GM23338 (cell line): ENCODE measurements around the gene DUSP1. TPM values are rescaled to one million over a fixed set of nuclear protein-coding genes. Genes with fewer than 3 reads are reported as not detected.

ENCODE experiments used
- ATAC-seq: fragments of 200-7000 bp; cut with Tn5 transposase; 3 replicates; pipeline ENCODE4 v1.9.1; 2020
- DNase-seq: peaks from one replicate; pipeline ENCODE4 v3.0.0-alpha.2; 2015; ENCODE audit warnings: low spot score
- H2AFZ ChIP-seq: fragments of 200-600 bp; sonication (generic); 2 replicates; pipeline ENCODE4 v1.8.0; 2016; ENCODE audit warnings: antibody characterized with exemption, mild to moderate bottlenecking, moderate library complexity
- H3F3A ChIP-seq: fragments of 200-600 bp; sonication (generic); replicated peaks from 2 replicates; pipeline ENCODE4 v1.8.0; 2017; ENCODE audit warnings: antibody characterized with exemption, mixed run types, low read depth
- H3K27ac ChIP-seq: fragments of 200-600 bp; sonication (generic); 2 replicates; pipeline ENCODE4 v1.6.1; 2016; ENCODE audit warnings: low read depth
- H3K27me3 ChIP-seq: fragments of 200-600 bp; sonication (generic); 2 replicates; pipeline ENCODE4 v1.8.0; 2016; ENCODE audit warnings: mild to moderate bottlenecking, mixed run types, moderate library complexity; ENCODE audit not compliant: insufficient read depth
- H3K36me3 ChIP-seq: fragments of 200-600 bp; sonication (generic); 2 replicates; pipeline ENCODE4 v1.8.0; 2016; ENCODE audit warnings: mild to moderate bottlenecking; ENCODE audit not compliant: insufficient read depth
- H3K4me1 ChIP-seq: fragments of 200-600 bp; sonication (generic); 2 replicates; pipeline ENCODE4 v1.8.0; 2016; ENCODE audit warnings: mild to moderate bottlenecking, moderate library complexity; ENCODE audit not compliant: insufficient read depth
- H3K4me2 ChIP-seq: fragments of 200-600 bp; sonication (generic); 2 replicates; pipeline ENCODE4 v1.7.1; 2017; ENCODE audit warnings: mixed run types
- H3K4me3 ChIP-seq: fragments of 200-600 bp; sonication (generic); 2 replicates; pipeline ENCODE4 v1.6.1; 2016; ENCODE audit warnings: mixed run types
- H3K79me2 ChIP-seq: fragments of 200-600 bp; sonication (generic); replicated peaks from 2 replicates; pipeline ENCODE4 v1.8.0; 2017; ENCODE audit warnings: mild to moderate bottlenecking; ENCODE audit not compliant: insufficient read depth
- H3K9me2 ChIP-seq: fragments of 200-600 bp; sonication (generic); 2 replicates; pipeline ENCODE4 v1.8.0; 2017; ENCODE audit not compliant: insufficient read depth
- H4K20me1 ChIP-seq: fragments of 200-600 bp; sonication (generic); replicated peaks from 2 replicates; pipeline ENCODE4 v1.8.0; 2017; ENCODE audit warnings: mild to moderate bottlenecking; ENCODE audit not compliant: insufficient read depth
- H3K27ac Mint-ChIP-seq: 2 replicates; pipeline ENCODE4 v1.8.0; 2020; ENCODE audit warnings: inconsistent platforms, mild to moderate bottlenecking, moderate library complexity, mixed read lengths
- H3K27me3 Mint-ChIP-seq: 3 replicates; pipeline ENCODE4 v1.8.0; 2022; ENCODE audit warnings: low read depth, mild to moderate bottlenecking, moderate library complexity, mixed read lengths, inconsistent platforms; ENCODE audit not compliant: insufficient read depth, poor library complexity
- H3K36me3 Mint-ChIP-seq: 3 replicates; pipeline ENCODE4 v1.8.0; 2021; ENCODE audit warnings: low read depth, mild to moderate bottlenecking, inconsistent platforms, moderate library complexity, mixed read lengths
- H3K4me1 Mint-ChIP-seq: 3 replicates; pipeline ENCODE4 v1.8.0; 2020; ENCODE audit warnings: mild to moderate bottlenecking, inconsistent platforms, mixed read lengths
- H3K4me3 Mint-ChIP-seq: 3 replicates; pipeline ENCODE4 v1.8.0; 2021; ENCODE audit warnings: moderate library complexity, mild to moderate bottlenecking, inconsistent platforms, mixed read lengths
- H3K9me3 Mint-ChIP-seq: 3 replicates; pipeline ENCODE4 v1.8.0; 2020; ENCODE audit warnings: moderate library complexity, mild to moderate bottlenecking, inconsistent platforms, mixed read lengths
- CREB1 ChIP-seq: fragments of 250-450 bp; sonication (Bioruptor Pico); IDR thresholded peaks from 2 replicates; pipeline ENCODE4 v1.5.0; 2020; ENCODE audit warnings: low read depth, mild to moderate bottlenecking, moderate library complexity
- CTCF ChIP-seq, 2 experiments: fragments of 200-600 bp in 1 of 2; sonication (generic) in 1 of 2; conservative IDR thresholded peaks; 2 replicates each; pipeline versions ENCODE4 v1.5.1 to v1.6.1; 2016 to 2017; ENCODE audit warnings: antibody characterized with exemption in 2 of 2, low read depth in 2 of 2, mild to moderate bottlenecking in 2 of 2, moderate library complexity in 1 of 2
- ETS1 ChIP-seq: IDR thresholded peaks from 2 replicates; pipeline ENCODE4 v1.6.1; 2016; ENCODE audit warnings: antibody characterized with exemption
- EZH2 ChIP-seq: fragments of 200-600 bp; sonication (generic); IDR thresholded peaks from one replicate; pipeline ENCODE4 v1.8.0; 2017; ENCODE audit warnings: antibody characterized with exemption, mild to moderate bottlenecking, low read depth; ENCODE audit not compliant: unreplicated experiment
- EZH2phosphoT487 ChIP-seq: fragments of 200-600 bp; sonication (generic); IDR thresholded peaks from one replicate; pipeline ENCODE4 v1.8.1; 2018; ENCODE audit warnings: antibody characterized with exemption; ENCODE audit not compliant: unreplicated experiment
- JUNB ChIP-seq: IDR thresholded peaks from one replicate; pipeline ENCODE4 v1.6.1; 2016; ENCODE audit warnings: antibody characterized with exemption; ENCODE audit not compliant: unreplicated experiment
- NANOG ChIP-seq: IDR thresholded peaks from 2 replicates; pipeline ENCODE4 v1.6.1; 2016; ENCODE audit warnings: antibody characterized with exemption, borderline replicate concordance
- POLR2AphosphoS5 ChIP-seq: IDR thresholded peaks from 2 replicates; pipeline ENCODE4 v1.6.1; 2016; ENCODE audit warnings: antibody characterized with exemption, low read depth
- REST ChIP-seq: IDR thresholded peaks from one replicate; pipeline ENCODE4 v1.6.1; 2018; ENCODE audit warnings: antibody characterized with exemption; ENCODE audit not compliant: unreplicated experiment
- STAT1 ChIP-seq: IDR thresholded peaks from one replicate; pipeline ENCODE4 v1.6.1; 2016; ENCODE audit warnings: antibody characterized with exemption; ENCODE audit not compliant: unreplicated experiment
- ZNF114 ChIP-seq: fragments of 250-450 bp; sonication (Bioruptor Pico); IDR thresholded peaks from 2 replicates; pipeline ENCODE4 v1.5.0; 2020; ENCODE audit warnings: mild to moderate bottlenecking, moderate library complexity
- ZNF331 ChIP-seq: fragments of 250-450 bp; sonication (Bioruptor Pico); IDR thresholded peaks from 2 replicates; pipeline ENCODE4 v1.5.0; 2020; ENCODE audit warnings: low read depth, mild to moderate bottlenecking, moderate library complexity
- ZNF462 ChIP-seq: fragments of 250-450 bp; sonication (Bioruptor Pico); IDR thresholded peaks from 2 replicates; pipeline ENCODE4 v1.5.0; 2020; ENCODE audit warnings: mild to moderate bottlenecking, moderate library complexity
- polyA plus RNA-seq: library from polyadenylated mRNA; unstranded; fragments of >200 nt; fragmentation: Nextera tagmentation; extraction: Ambion mirVana; gene quantifications from 2 replicates; pipeline ENCODE4 v1.2.1, GENCODE V29; 2016
- total RNA-seq: library from RNA; depleted of rRNA; stranded (reverse); fragments of >200 nt; shearing (Covaris generic); gene quantifications from 2 replicates; pipeline ENCODE4 v1.2.3, GENCODE V29; 2014

Gene DUSP1
- total and polyA plus RNA-seq, 2 experiments from 2014 or later, result 9.7 to 17.2 TPM

GRCh38 chr5:172740428-172741205 lies 30.4 kb downstream of the DUSP1 start:
- no peak overlapping the region for H3K4me3 Mint-ChIP-seq
- no peak for TF ChIP-seq NANOG
- TF ChIP-seq REST, result no peak
- TF ChIP-seq ZNF114 (CRISPR knock-in tag), result no peak
- no peak for TF ChIP-seq EZH2phosphoT487
- no peak for TF ChIP-seq ZNF462 (CRISPR knock-in tag)
- no peak for TF ChIP-seq JUNB
- TF ChIP-seq ETS1, result no peak
- no peak for TF ChIP-seq EZH2
- TF ChIP-seq CREB1 (CRISPR knock-in tag), result no peak
- no peak for TF ChIP-seq POLR2AphosphoS5
- no peak for TF ChIP-seq ZNF331 (CRISPR knock-in tag)
- TF ChIP-seq CTCF (conservative IDR thresholded peaks at IDR 0.05; ENCODE audit: low read depth in 2 of 2), result no peak
- TF ChIP-seq STAT1, result no peak
- no peaks in the 10 kb centered on the region for H3F3A ChIP-seq
- H3K9me3 Mint-ChIP-seq, result no peaks in the 10 kb centered on the region
- no peak overlapping the region for H3K27ac ChIP-seq
- H3K4me1 ChIP-seq, result no peaks in the 10 kb centered on the region
- H3K79me2 ChIP-seq, result no peaks in the 10 kb centered on the region
- H3K36me3 ChIP-seq, result no peaks in the 10 kb centered on the region
- H3K27me3 Mint-ChIP-seq, result peaks cover 3% of the 10 kb centered on the region
- H3K9me2 ChIP-seq, result no peaks in the 10 kb centered on the region
- no peaks in the 10 kb centered on the region; the same call in 2 of the 3 replicates for H3K4me1 Mint-ChIP-seq
- H3K27me3 ChIP-seq, result no peaks in the 10 kb centered on the region
- H3K4me3 ChIP-seq, result no peak overlapping the region
- no peaks in the 10 kb centered on the region for H4K20me1 ChIP-seq
- H3K27ac Mint-ChIP-seq, result no peak overlapping the region
- ATAC-seq (no peak), DNase-seq (no peak)
- H2AFZ ChIP-seq, result no peak overlapping the region
- no peaks in the 10 kb centered on the region for H3K36me3 Mint-ChIP-seq
- H3K4me2 ChIP-seq, result no peak overlapping the region
